NCI-H446 (cell line): ENCODE data around the gene MYH7B.

Source experiments
- DNase-seq, 2 experiments: peaks; one replicate each; lab custom pipeline; 2025; lab: John Stamatoyannopoulos, UW

MYH7B gene

GRCh38 chr20:34992751-34993417, 37.2 kb downstream of the MYH7B start:
- DNase-seq, result no peak

GRCh38 chr20:34993941-34994508, 38.4 kb downstream of the MYH7B start:
- no peak for DNase-seq

- DNase-seq, result no peak
Measured at GRCh38 chr20:34994509-34995131, 39.0 kb downstream of the MYH7B start.

DNA sequence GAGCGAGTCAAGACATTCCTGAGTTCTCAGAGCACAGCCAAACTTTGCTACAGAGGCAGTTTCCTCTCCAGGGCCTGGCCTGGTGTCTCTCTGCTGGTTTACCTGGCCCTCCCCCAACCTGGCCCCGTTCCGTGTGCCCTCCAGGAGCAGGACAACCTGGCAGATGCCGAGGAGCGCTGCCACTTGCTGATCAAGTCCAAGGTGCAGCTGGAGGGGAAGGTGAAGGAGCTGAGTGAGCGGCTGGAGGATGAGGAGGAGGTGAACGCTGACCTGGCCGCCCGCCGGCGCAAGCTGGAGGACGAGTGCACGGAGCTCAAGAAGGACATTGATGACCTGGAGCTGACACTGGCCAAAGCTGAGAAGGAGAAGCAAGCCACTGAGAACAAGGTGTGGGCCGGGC, 39.5 kb downstream of the MYH7B start:
- no peak for DNase-seq

- no peak for DNase-seq
Measured at GRCh38 chr20:34995696-34996095, 40.0 kb downstream of the MYH7B start.

DNA sequence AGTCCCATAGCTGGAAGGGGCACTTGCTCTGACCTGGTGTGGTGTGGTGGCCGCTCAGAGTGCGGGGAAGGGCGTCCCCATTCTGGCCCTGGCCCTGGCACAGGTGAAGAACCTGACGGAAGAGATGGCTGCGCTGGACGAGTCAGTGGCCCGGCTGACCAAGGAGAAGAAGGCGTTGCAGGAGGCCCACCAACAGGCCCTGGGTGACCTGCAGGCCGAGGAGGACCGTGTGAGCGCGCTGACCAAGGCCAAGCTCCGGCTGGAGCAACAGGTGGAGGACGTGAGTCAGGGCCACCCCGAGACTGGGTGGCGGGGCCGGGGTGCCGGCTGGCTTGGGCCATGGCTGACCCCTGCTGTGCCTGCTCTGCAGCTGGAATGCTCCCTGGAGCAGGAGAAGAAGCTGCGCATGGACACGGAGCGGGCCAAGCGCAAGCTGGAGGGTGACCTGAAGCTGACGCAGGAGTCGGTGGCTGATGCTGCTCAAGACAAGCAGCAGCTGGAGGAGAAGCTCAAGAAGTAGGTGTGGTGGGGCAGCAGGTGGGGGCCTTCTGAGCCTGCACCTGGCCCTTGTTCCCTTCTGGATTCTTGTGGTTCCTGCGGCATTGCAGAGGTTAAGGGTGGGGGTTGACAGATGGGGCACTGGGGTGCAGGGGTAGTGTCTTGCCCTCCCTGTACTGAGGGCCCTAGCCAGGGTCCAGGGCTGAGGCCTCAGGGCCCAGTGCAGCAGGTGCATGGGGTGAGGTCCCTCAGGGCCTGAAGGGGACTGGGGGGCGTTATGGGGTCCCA, 40.8 kb downstream of the MYH7B start:
- DNase-seq, result no peak

DNA sequence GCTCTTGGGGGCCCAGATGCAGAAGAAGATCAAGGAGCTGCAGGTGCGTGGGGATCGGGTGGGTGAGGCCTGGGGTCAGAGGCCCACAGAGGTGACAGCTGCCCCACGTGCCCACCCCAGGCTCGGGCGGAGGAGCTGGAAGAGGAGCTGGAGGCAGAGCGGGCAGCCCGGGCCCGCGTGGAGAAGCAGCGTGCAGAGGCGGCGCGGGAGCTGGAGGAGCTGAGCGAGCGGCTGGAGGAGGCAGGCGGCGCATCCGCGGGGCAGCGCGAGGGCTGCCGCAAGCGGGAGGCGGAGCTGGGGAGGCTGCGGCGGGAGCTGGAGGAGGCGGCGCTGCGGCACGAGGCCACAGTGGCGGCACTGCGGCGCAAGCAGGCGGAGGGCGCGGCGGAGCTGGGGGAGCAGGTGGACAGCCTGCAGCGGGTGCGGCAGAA, 41.5 kb downstream of the MYH7B start:
- DNase-seq, result no peak

DNA sequence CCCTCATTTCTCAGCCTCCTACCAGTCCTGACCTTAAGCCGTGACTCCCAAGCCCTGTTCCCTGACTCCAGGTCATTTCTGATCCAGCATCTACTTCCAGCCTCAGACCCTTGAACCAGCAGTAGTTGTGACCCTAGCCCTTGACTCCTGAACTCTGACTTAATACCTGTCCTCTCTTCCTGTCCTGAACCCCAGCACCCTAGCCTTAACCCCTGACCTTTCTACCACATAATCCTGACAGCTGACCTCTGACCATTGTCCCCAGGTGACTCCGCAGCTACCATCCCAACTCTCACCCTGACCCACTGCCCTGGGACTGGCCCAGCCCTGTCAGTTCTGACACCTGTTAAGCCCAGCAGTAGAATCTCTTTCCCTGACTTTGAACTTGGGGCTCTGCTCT, 42.1 kb downstream of the MYH7B start:
- no peak for DNase-seq

GRCh38 chr20:34998331-34998950, 42.8 kb downstream of the MYH7B start:
- DNase-seq, result no peak

DNA sequence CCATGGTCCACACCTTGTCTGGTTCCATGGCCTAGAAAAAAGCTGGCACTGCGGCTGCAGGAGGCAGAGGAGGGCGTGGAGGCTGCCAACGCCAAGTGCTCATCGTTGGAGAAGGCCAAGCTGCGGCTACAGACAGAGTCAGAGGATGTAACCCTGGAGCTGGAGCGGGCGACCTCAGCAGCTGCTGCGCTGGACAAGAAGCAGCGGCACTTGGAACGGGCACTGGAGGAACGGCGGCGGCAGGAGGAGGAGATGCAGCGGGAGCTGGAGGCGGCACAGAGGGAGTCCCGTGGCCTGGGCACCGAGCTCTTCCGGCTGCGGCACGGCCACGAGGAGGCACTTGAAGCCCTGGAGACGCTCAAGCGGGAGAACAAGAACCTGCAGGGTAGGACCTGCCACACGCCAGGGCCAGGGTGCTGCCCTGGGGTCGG, 43.4 kb downstream of the MYH7B start:
- no peak for DNase-seq

DNA sequence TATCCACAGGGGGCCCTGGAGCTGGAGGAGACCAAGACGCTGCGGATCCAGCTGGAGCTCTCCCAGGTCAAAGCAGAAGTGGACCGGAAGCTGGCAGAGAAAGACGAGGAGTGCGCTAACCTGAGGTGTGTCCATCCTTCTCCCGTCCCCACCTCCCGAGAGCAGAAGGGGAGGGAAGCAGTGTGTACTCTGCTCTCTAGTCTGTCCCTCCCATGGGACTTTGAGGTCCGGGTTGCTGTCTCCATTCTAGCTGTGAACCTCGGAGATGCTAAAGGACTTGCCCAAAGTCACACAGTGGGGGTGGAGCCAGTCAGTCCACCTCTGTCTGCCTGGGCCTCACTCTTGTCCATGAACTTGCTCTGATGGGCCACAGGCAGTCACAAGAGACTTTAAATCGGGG, 44.1 kb downstream of the MYH7B start:
- no peak for DNase-seq

DNA sequence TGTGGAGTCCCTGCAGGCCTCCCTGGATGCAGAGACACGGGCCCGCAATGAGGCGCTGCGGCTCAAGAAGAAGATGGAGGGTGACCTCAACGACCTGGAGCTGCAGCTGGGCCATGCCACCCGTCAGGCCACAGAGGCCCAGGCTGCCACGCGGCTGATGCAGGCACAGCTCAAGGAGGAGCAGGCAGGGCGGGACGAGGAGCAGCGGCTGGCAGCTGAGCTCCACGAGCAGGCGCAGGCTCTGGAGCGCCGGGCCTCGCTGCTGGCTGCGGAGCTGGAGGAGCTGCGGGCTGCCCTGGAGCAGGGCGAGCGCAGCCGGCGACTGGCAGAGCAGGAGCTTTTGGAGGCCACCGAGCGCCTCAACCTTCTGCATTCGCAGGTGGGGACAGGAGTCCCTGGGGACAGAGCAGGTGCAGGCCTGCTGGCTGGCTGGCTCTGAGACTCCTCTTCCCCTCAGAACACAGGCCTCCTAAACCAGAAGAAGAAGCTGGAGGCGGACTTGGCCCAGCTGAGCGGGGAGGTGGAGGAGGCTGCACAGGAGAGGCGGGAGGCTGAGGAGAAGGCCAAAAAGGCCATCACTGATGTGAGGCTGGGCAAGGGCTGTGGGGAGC, 44.7 kb downstream of the MYH7B start:
- DNase-seq, result no peak

DNA sequence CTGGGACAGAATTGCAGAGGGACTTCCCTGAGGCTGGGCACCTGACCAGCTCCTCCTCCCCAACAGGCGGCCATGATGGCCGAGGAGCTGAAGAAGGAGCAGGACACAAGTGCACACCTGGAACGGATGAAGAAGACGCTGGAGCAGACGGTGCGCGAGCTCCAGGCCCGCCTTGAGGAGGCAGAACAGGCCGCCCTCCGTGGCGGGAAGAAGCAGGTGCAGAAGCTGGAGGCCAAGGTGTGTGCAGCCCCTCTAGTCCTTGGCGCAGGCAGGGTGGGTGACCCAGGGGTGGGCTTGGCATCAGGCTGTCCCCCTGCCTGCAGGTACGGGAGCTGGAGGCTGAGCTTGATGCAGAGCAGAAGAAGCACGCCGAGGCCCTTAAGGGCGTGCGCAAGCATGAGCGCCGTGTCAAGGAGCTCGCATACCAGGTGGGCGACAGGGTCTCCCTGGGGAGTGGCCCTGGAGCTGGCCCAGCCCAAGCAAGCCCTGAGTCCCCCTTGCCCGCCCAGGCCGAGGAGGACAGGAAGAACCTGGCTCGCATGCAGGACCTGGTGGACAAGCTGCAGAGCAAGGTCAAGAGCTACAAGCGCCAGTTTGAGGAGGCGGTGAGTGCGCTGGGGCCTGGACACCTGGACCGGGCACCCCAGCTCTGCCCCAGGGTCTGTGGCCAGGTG, 45.4 kb downstream of the MYH7B start:
- DNase-seq, result no peak

- DNase-seq, result no peak
Measured at GRCh38 chr20:35001596-35002362, 46.1 kb downstream of the MYH7B start.

DNA sequence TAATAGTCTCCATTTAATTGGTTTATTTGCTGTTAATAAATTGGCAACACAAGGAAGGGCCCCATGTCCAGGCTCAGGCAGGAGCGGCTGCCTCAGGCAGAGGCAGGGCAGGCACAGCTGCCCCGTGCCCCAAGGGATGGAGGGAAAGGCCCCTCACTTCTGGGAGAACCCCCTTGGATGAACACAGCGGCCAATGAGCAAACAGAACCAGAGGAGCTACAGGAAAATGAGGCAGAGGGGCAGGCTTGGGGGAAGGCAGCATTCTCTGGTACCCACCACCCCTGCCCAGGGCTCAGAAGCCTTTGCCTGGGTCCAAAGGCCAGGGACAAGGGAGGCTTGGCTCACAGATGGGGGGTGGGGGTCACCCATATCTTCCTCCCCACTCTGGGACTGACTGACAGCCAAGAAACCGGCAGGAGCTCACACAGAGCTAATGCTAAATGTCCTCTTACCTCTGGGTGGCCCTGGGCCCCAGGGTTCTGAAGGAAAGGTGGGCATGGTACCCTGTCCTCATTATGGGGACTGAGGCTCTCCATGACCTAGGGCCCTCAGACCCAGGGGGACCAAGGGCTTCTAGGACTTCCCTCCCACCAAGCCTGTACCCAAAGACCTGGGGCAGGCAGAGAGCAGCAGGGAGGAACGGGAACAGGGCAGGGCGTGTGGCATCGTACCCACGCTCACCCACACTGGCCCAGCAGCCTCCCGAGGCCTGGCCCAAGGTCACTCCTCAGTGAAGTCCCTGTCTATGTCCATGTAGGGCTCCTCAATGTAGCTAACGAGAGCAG, 47.0 kb downstream of the MYH7B start:
- DNase-seq, result no peak

DNA sequence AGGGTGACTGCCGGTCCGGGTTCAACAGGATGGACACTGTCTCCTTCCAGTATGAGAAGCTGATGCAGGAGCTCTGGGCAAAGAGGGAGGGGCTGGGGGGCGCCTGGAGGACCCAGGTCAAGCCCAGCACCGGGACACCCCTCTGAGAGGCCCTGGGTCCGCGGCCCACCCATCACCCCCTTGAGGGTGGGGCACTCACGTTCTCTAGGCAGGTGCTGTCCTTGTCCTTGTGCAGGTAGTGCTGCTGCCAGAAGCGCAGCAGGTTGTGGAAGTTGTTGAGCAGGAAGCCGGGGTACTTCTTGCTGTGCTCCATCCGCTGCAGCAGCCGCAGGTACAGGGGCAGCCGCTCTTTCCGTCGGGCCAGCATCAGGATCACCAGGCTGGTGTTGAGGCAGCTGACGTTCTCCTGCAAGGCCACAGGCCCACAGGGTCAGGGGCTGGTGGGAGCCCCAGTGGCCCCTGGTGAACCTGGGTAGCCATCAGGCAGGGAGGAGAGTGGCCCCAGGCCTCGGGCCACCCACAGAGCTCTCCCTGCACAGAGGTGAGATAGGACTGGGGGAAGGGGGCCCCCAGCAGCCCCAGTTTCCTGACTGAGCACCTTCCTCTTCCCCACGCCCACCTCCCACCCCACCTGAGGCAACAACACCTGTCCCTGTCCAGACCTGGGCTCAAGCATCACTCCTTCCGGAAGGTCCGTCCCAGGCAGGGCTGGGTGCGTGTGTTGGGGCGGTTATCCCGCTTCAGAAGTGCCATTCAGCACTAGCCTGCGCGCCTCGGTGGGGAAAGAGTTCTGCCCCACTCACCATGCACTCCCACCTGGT, 47.8 kb downstream of the MYH7B start:
- DNase-seq, result no peak

GRCh38 chr20:35004051-35004725, 48.5 kb downstream of the MYH7B start:
- no peak for DNase-seq

DNA sequence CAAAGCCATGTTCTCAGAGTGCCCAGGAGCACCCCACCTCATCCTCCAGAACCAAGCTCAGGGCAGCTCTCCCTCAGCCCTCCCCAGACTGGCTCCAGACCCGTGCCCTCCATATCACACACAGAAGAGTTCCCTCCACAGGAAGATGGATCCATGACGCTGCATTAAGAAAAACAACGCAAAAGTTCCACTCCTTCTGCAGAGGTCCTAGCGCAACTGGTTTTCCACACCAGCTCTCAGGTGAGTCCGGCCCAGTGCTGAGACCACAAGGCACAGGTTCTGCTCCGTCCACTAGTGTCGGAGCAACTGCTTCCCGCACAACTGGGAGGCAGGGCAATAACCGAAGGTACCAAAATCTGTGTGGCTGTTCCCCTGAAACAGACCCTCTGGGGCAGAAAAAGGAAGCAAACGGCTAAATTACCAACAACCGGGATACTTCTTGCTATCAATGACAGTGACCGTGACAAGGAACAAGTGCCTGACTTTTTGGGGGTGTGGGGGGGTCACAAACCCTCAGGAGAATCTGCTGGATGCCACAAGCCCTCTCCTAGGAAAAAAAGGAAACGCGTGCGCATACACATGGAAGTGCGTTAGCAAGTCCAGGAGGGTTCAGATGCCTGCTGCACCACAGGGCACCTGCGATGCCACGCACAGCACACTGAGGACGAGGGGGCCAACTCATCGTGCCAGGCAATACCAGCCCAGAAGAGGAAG, 49.2 kb downstream of the MYH7B start:
- no peak for DNase-seq
